ENCODE results near the gene RMI2. TPM values are rescaled to one million over a fixed set of nuclear protein-coding genes. Genes with fewer than 3 reads are reported as not detected.

The RMI2 gene
- total RNA-seq, 4 donors from 2014 or later: 2.3 to 6.6 (median 3.5) TPM

DNA sequence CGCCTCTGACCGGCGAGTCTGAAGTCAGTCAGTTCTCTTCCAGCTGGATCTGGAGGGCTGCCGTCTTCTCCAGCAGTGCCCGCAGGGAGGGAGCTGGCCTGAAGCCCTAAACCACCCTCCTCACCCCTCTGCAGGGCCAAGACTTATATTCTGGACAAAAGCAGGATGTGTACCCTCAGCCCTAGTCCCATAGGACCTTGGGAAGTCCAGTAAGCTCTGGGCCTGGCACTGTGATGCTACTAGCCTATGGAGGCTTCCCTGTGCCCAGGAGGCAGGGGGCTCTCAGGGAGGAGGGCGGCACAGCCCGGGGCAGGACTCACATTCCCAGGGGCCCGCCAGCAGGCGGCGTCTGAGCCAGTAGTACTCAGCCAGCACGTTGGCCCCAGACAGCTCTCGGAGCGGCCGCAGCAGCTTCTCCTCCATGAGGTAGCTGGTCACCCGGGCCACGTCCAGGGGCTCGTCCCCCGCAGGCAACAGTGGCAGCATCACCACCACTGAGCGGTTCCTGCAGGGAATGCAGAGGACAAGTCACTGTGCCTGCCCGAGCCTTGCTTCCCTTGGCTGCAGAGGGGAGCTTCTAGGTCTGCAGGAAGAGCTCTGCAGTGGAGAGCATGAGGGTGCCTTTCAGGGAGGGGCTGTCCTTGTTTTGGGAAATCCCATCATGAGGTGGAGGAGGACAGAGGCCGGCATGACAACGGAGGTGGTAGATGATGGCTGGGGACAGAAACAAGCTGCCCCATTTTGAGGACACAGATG is 41.7 kb downstream of the RMI2 start:
- Histone ChIP-seq H3K4me3 (no peak overlapping the region), H3K9me3 (no peaks in the 10 kb centered on the region), H3K4me1 (no peaks in the 10 kb centered on the region), H3K27ac (no peak overlapping the region), H3K27me3 (no peaks in the 10 kb centered on the region), H3K36me3 (no peaks in the 10 kb centered on the region)
- peak in 1 of 3 donors; percentile 59 for DNase-seq
- TF ChIP-seq, protein P1, sequence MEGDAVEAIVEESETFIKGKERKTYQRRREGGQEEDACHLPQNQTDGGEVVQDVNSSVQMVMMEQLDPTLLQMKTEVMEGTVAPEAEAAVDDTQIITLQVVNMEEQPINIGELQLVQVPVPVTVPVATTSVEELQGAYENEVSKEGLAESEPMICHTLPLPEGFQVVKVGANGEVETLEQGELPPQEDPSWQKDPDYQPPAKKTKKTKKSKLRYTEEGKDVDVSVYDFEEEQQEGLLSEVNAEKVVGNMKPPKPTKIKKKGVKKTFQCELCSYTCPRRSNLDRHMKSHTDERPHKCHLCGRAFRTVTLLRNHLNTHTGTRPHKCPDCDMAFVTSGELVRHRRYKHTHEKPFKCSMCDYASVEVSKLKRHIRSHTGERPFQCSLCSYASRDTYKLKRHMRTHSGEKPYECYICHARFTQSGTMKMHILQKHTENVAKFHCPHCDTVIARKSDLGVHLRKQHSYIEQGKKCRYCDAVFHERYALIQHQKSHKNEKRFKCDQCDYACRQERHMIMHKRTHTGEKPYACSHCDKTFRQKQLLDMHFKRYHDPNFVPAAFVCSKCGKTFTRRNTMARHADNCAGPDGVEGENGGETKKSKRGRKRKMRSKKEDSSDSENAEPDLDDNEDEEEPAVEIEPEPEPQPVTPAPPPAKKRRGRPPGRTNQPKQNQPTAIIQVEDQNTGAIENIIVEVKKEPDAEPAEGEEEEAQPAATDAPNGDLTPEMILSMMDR (IDR thresholded peaks at IDR 0.05): peak in 3 of 6 experiments; percentile 14 to 22 (median 19)
- TF ChIP-seq POLR2A (IDR thresholded peaks at IDR 0.05): no peak

DNA sequence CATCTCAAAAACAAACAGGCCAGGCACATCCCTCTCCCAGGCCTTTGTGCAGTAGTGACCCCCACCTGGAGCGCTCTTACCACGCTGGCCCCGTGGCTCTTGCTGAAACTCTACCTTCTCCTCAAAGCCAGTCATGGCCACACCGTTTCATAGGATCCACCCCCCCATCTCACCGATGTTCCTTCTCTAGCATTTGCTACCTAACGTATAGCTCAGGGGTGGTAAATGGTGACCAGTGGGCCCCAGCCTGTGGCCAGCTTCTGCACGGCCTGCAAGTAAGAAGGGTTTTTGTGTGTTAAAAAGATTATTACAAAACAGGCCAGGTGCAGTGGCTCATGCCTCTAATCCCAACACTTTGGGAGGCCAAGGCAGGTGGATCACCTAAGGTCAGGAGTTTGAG is 43.8 kb downstream of the RMI2 start:
- no peaks in the 10 kb centered on the region for H3K36me3 ChIP-seq
- no peak overlapping the region for H3K4me3 ChIP-seq
- TF ChIP-seq, protein P1 (IDR thresholded peaks at IDR 0.05): no peak
- no peak for TF ChIP-seq POLR2A (IDR thresholded peaks at IDR 0.05)
- no peaks in the 10 kb centered on the region for H3K9me3 ChIP-seq
- no peak overlapping the region for H3K27ac ChIP-seq
- no peak for DNase-seq
- H3K27me3 ChIP-seq: no peaks in the 10 kb centered on the region
- H3K4me1 ChIP-seq: no peaks in the 10 kb centered on the region

DNA sequence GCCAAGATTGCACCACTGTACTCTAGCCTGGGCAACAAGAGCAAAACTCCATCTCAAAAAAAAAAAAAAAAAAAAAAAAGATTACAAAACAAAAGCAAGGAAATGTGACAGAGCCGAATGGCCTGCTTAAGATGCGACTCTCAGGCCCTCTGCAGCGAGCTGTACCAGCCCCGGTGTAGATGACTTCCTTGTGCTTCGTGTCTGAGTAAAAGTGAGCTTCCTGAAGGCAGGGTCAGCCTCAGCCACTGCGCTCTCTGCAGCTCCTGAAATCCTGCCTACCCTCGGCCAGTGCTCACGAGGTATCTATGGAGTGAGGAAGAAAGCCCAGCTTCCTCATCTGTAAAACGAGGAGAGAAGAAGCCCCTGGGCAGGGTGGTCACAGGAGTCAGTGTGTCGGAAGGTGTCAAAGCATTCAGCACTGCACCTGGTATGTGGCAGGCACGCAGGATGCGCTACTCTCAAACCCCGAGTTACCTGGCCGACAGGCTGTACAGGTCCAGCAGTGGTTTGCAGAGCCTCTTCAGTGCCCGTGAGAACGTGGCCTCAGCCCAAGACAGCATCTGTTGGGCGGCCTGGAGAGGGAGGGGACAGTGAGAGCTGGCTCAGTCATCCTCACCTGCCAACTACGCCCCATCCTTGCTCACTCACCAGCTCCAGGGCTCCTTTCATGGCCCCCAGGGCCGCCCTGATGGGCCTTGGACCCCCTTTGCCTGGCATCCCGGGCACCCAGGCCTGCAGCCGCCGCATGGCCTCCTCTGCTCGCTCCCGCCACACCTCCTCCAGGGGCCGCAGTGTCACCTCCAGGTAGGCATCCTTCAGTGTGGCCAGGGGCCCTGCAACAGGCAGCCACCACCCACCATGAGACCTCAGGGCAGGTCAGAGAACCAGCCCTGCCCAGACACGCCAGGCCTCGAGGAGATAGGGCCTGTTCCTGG is 44.6 kb downstream of the RMI2 start:
- no peaks in the 10 kb centered on the region for H3K9me3 ChIP-seq
- H3K27ac ChIP-seq: no peak overlapping the region
- H3K4me3 ChIP-seq: no peak overlapping the region
- no peak for DNase-seq
- no peaks in the 10 kb centered on the region for H3K27me3 ChIP-seq
- no peaks in the 10 kb centered on the region for H3K36me3 ChIP-seq
- no peaks in the 10 kb centered on the region for H3K4me1 ChIP-seq
- no peak for TF ChIP-seq POLR2A (IDR thresholded peaks at IDR 0.05)
- TF ChIP-seq, protein P1 (IDR thresholded peaks at IDR 0.05): no peak

DNA sequence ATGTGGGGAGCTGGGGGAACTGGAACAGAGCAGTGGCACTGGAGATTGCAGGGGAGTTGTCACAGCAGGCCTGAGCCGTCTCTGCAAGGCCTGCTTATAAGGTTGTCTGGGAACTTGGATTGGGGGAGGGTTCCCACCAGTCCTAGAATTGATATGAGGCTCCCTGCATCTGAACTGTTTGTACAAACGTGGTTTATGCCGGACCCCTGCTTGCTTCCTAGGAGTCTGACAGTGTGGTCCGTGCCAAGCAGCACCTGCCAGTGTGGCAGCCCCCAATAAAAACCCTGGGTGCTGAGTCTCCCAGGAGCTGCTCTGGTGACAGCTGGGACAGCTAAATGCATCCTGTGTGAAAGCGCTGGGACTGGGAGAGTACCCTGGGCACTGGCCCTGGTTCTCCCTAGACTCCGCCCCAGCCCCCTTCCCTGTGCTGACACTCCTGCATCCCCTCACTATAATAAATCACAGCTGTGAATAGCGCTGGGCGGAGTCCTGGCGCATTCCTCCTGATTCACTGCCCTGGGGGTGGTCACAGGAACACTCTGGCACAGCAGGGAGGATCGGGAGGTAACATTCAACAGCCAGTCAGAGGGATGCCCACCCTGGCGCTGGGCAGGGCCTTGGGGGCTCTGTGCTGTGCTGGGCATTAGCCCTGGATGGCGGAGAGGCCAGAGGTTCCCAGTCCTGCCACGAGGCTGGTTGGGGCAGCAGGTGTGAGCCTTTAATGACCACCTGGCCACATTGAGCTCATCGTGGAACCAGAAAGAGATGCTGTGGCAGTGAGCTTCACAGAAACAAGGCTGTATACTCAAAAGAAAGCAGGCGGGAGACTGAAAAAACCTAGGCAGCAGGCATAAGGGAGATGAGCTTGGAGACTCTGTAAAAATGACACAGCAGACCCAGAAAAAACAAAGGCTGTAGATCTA is 45.6 kb downstream of the RMI2 start:
- no peak for TF ChIP-seq POLR2A (IDR thresholded peaks at IDR 0.05)
- TF ChIP-seq, protein P1 (IDR thresholded peaks at IDR 0.05): no peak
- no peak for DNase-seq
- H3K4me3 ChIP-seq: no peak overlapping the region

DNA sequence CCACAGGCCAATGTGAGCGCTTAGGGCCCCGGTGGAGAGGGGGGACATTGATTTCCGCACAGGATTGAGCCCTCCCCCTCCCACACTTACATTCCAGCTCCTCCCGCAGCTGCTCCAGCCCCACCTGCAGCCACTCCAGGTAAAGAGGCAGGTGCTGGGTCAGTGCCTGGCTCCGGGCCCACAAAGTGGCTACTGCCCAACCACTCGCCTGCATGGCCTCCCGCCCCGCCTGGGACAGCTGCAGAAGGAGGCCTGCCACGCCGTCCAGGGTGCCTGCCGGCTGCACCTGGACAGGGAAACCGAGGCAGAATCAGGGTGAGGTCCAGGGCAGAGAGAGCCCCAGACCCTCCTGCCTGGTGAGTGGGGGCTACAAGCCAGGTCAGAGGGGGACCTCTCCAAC is 46.3 kb downstream of the RMI2 start:
- TF ChIP-seq POLR2A (IDR thresholded peaks at IDR 0.05): no peak
- TF ChIP-seq, protein P1 (IDR thresholded peaks at IDR 0.05): no peak
- no peak overlapping the region for H3K27ac ChIP-seq
- DNase-seq: no peak
- no peaks in the 10 kb centered on the region for H3K9me3 ChIP-seq
- no peaks in the 10 kb centered on the region for H3K4me1 ChIP-seq
- H3K36me3 ChIP-seq: no peaks in the 10 kb centered on the region
- H3K27me3 ChIP-seq: no peaks in the 10 kb centered on the region
- H3K4me3 ChIP-seq: no peak overlapping the region

More for the DNA sequence above, 45.6 kb downstream of the RMI2 start:
- Histone ChIP-seq H3K4me1 (no peaks in the 10 kb centered on the region), H3K27ac (no peak overlapping the region), H3K36me3 (no peaks in the 10 kb centered on the region), H3K27me3 (no peaks in the 10 kb centered on the region), H3K9me3 (no peaks in the 10 kb centered on the region)
